NB4 (cell line): ENCODE data around the gene GATAD1.

Source experiments
- POLR2A ChIP-seq: IDR thresholded peaks from 2 replicates; pipeline ENCODE4 v1.6.1; 2011; ENCODE audit warnings: mild to moderate bottlenecking; ENCODE audit not compliant: insufficient read length; ENCODE audit errors: extremely low read depth
- TF ChIP-seq, protein P1 (sequence below): IDR thresholded peaks from one replicate; pipeline ENCODE4 v1.5.1; 2012; ENCODE audit warnings: low read depth, low read length

DNA sequence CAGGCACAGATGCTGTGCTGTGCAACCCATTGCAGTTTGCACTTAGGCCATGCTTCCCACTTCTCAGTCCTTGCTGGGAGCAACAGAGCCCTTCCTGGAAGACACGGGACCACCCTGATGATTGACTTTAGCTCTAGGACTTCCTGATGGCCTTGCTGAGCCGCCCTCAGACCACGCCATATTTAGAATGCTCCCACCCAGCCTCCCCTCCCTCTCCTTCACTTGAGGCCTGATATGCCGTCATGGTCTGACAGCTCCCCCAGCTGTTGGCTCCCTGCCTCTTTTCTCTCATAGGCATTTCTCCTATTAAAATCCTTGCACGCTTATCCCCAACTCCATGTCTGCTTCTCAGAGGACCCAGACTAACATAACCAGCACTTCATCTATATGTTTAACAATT, 29.4 kb upstream of the GATAD1 start:
- TF ChIP-seq, protein P1, sequence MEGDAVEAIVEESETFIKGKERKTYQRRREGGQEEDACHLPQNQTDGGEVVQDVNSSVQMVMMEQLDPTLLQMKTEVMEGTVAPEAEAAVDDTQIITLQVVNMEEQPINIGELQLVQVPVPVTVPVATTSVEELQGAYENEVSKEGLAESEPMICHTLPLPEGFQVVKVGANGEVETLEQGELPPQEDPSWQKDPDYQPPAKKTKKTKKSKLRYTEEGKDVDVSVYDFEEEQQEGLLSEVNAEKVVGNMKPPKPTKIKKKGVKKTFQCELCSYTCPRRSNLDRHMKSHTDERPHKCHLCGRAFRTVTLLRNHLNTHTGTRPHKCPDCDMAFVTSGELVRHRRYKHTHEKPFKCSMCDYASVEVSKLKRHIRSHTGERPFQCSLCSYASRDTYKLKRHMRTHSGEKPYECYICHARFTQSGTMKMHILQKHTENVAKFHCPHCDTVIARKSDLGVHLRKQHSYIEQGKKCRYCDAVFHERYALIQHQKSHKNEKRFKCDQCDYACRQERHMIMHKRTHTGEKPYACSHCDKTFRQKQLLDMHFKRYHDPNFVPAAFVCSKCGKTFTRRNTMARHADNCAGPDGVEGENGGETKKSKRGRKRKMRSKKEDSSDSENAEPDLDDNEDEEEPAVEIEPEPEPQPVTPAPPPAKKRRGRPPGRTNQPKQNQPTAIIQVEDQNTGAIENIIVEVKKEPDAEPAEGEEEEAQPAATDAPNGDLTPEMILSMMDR: no peak
- no peak for TF ChIP-seq POLR2A
